ENCODE results near the gene TMEM132D.

Gene TMEM132D

DNA sequence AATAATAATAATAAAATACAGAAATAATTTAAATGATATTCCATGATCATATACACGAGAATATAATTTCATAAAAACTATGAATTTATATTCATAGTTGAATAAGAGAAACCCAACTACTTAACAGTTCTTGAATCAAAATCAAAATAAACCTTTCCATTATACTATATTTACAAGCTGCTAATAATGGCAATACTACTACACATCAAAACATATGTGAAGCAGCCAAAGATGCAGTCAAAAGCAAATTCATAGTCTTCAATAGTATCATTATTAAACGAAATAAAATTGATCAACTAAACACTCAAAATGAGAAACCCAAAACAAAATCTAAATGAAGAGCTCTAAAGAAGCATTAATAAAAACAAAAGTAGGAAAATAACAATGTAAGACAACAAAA lies 197.1 kb downstream of the TMEM132D start:
- Mint-ChIP-seq H3K4me3 (no peak overlapping the region), H3K9me3 (peaks cover 16% of the 10 kb centered on the region), H3K36me3 (no peaks in the 10 kb centered on the region), H3K27ac (no peak overlapping the region), H3K27me3 (no peaks in the 10 kb centered on the region), H3K4me1 (no peaks in the 10 kb centered on the region)
- ATAC-seq (ENCODE audit: low read depth) (no peak), DNase-seq (ENCODE audit: low spot score in 2 of 2) (no peak)

- Mint-ChIP-seq H3K9me3 (peaks cover 14% of the 10 kb centered on the region), H3K4me3 (no peak overlapping the region), H3K36me3 (no peaks in the 10 kb centered on the region), H3K27ac (no peak overlapping the region), H3K27me3 (no peaks in the 10 kb centered on the region), H3K4me1 (no peaks in the 10 kb centered on the region)
- no peak for DNase-seq (ENCODE audit: low spot score in 2 of 2)
- no peak for ATAC-seq (ENCODE audit: low read depth)
Observed at GRCh38 chr12:129704232-129704830, 199.5 kb downstream of the TMEM132D start.

DNA sequence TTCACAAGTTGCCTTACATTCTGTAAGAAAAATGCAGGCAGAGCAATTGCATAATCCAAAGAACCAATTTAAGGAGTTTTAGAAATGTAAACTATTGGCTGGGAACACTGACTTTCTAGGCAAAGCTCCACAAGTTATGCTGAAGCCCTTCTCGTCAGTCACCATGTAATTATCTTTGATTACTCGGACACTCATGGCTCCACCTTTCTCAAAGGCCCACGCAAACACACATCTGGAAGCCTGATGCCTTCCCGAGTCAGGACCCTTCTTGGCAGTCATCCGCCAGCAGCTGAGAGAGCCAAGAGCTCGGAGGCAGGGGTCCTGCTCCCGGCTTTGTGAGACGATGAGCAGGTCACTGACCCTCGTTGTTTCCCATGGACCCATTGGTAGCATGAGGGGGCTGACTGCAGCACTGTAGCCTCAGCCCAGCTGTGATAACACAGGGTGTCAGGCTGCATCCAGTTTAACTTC lies 202.2 kb downstream of the TMEM132D start:
- no peak overlapping the region for H3K27ac Mint-ChIP-seq
- peaks cover 9% of the 10 kb centered on the region for H3K9me3 Mint-ChIP-seq
- DNase-seq (ENCODE audit: low spot score in 2 of 2) (no peak), ATAC-seq (ENCODE audit: low read depth) (no peak)
- H3K4me3 Mint-ChIP-seq = no peak overlapping the region
- H3K27me3 Mint-ChIP-seq = no peaks in the 10 kb centered on the region
- no peaks in the 10 kb centered on the region for H3K36me3 Mint-ChIP-seq
- H3K4me1 Mint-ChIP-seq = no peaks in the 10 kb centered on the region

- H3K27ac Mint-ChIP-seq = no peak overlapping the region
Observed at GRCh38 chr12:129700036-129700435, 203.8 kb downstream of the TMEM132D start.

DNA sequence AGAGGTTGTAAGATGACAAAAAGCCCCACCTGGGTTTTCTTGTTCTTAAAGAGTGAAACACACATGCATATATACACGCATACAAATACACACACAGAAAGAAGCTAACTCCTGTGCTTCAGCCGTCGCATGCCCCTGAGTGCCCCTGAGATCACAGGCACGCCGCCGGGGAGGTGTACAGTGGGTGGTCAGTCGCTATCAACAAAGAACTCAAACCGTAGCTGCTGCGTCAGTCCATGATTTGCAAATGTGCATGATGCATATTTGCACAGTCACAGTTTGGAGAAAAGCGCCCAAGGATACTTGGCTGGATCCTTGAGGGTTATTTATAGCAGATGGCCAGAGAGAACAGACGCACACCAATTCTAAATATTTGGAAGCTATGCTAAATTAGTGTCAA lies 206.9 kb downstream of the TMEM132D start:
- H3K4me1 Mint-ChIP-seq = no peaks in the 10 kb centered on the region
- H3K27ac Mint-ChIP-seq = no peak overlapping the region
- H3K27me3 Mint-ChIP-seq = no peaks in the 10 kb centered on the region
- no peak for DNase-seq (ENCODE audit: low spot score in 2 of 2)
- H3K4me3 Mint-ChIP-seq = no peak overlapping the region
- no peaks in the 10 kb centered on the region for H3K36me3 Mint-ChIP-seq
- H3K9me3 Mint-ChIP-seq = peaks cover 3% of the 10 kb centered on the region
- ATAC-seq (ENCODE audit: low read depth) = no peak

More at GRCh38 chr12:129700036-129700435, 203.8 kb downstream of the TMEM132D start:
- no peaks in the 10 kb centered on the region for H3K36me3 Mint-ChIP-seq
- no peak for ATAC-seq (ENCODE audit: low read depth)
- peaks cover 9% of the 10 kb centered on the region for H3K9me3 Mint-ChIP-seq
- no peaks in the 10 kb centered on the region for H3K27me3 Mint-ChIP-seq
- H3K4me1 Mint-ChIP-seq = no peaks in the 10 kb centered on the region
- no peak overlapping the region for H3K4me3 Mint-ChIP-seq
- DNase-seq (ENCODE audit: low spot score in 2 of 2) = no peak

DNA sequence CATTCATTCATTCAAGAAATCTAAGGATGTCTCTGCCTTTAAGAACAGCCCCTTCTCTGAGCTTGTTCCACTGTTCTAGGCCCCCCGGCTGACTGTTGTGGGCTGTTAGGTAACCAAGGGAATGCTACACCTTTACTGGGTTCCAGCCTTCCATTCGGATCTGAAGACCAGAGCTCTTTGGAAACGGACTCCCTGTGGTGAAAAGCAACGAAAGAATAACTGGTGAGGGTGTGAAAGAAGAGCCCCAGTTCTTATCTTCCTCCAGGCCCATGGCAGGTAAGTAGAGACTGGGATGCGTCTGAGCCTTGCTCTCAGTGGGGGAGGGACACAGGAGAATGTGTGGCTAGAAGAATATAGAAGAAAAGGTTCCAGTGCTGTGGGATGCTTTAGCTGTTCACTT lies 207.4 kb downstream of the TMEM132D start:
- DNase-seq (ENCODE audit: low spot score in 2 of 2) = no peak
- Mint-ChIP-seq H3K27ac (no peak overlapping the region), H3K36me3 (no peaks in the 10 kb centered on the region), H3K9me3 (peaks cover 3% of the 10 kb centered on the region), H3K27me3 (no peaks in the 10 kb centered on the region), H3K4me3 (no peak overlapping the region), H3K4me1 (no peaks in the 10 kb centered on the region)
- no peak for ATAC-seq (ENCODE audit: low read depth)

- ATAC-seq (ENCODE audit: low read depth) (no peak), DNase-seq (ENCODE audit: low spot score in 2 of 2) (no peak)
- no peaks in the 10 kb centered on the region for H3K4me1 Mint-ChIP-seq
- no peak overlapping the region for H3K4me3 Mint-ChIP-seq
- H3K27ac Mint-ChIP-seq = no peak overlapping the region
- no peaks in the 10 kb centered on the region for H3K36me3 Mint-ChIP-seq
- peaks cover 2% of the 10 kb centered on the region for H3K27me3 Mint-ChIP-seq
- peaks cover 2% of the 10 kb centered on the region for H3K9me3 Mint-ChIP-seq
Observed at GRCh38 chr12:129693731-129694130, 210.1 kb downstream of the TMEM132D start.

DNA sequence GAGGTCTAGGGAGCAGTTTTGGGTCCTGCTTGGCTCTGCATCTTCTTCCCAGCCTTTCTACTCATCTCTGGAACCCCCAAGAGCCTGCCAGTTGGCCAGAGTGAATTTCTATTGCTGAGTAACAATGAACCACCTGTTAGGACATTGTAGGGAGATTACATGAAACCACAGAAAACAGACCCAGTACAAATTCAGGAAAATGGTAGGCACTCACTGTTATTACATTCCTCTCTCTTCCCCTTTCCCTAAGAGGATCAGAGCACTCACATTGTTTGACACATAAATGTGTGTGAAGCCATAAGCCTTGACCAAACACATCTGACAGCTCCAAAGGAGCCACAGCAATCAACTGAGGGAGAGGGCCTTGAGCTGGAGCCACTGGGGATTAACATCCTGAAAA lies 216.1 kb downstream of the TMEM132D start:
- Mint-ChIP-seq H3K9me3 (peaks cover 7% of the 10 kb centered on the region), H3K27me3 (peaks cover 2% of the 10 kb centered on the region), H3K4me1 (no peaks in the 10 kb centered on the region), H3K4me3 (no peak overlapping the region), H3K36me3 (peaks cover 1% of the 10 kb centered on the region), H3K27ac (no peak overlapping the region)
- no peak for DNase-seq (ENCODE audit: low spot score in 2 of 2)
- no peak for ATAC-seq (ENCODE audit: low read depth)

DNA sequence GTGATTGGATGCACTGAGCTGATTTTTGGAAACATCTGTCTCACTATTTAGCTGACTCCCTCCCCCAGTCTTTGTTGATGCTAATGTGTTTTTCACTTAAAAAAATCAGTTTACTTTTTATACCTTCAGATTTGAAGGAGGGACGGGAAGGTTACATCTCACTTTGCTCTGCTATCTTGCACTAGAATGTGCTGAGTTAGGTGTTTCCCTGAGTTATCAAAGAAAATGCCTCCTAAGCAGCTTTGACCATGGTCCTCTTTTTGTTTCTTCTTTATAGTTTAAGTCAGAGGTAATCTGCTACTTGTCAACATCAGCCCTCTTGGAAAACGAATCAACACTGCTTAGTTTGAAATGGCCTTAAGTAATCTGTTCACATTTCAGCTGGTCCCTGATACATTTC lies 222.0 kb downstream of the TMEM132D start:
- Mint-ChIP-seq H3K36me3 (peaks cover 1% of the 10 kb centered on the region), H3K4me1 (no peaks in the 10 kb centered on the region), H3K27me3 (no peaks in the 10 kb centered on the region), H3K9me3 (peaks cover 6% of the 10 kb centered on the region), H3K27ac (no peak overlapping the region), H3K4me3 (no peak overlapping the region)
- no peak for DNase-seq (ENCODE audit: low spot score in 2 of 2)
- ATAC-seq (ENCODE audit: low read depth) = no peak

DNA sequence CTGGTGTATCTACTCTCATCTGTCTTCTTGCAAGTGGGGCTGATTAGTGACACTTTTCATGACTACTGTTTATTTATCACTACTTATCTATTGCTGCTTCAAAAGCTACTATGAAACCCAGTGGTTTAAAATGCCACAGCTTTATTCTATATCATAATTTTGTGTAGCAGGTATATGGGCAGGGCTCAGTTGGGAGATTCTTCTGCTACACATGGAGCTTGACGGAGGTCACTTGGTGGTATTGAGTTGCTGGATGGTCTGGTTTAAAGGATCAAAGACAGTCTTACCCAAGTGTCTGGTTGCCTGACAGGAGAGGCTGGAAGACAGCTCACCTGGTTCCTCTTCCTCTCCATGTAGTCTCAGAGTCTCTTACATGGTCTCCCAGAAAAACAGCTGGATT lies 222.7 kb downstream of the TMEM132D start:
- H3K36me3 Mint-ChIP-seq = peaks cover 1% of the 10 kb centered on the region
- DNase-seq (ENCODE audit: low spot score in 2 of 2) = no peak
- no peaks in the 10 kb centered on the region for H3K27me3 Mint-ChIP-seq
- H3K4me1 Mint-ChIP-seq = no peaks in the 10 kb centered on the region
- peaks cover 7% of the 10 kb centered on the region for H3K9me3 Mint-ChIP-seq
- no peak overlapping the region for H3K27ac Mint-ChIP-seq
- no peak for ATAC-seq (ENCODE audit: low read depth)
- H3K4me3 Mint-ChIP-seq = no peak overlapping the region

GRCh38 chr12:129676411-129676810 lies 227.4 kb downstream of the TMEM132D start:
- peaks cover 1% of the 10 kb centered on the region for H3K9me3 Mint-ChIP-seq
- ATAC-seq (ENCODE audit: low read depth) = no peak
- no peaks in the 10 kb centered on the region for H3K27me3 Mint-ChIP-seq
- no peaks in the 10 kb centered on the region for H3K36me3 Mint-ChIP-seq
- no peak overlapping the region for H3K27ac Mint-ChIP-seq
- H3K4me3 Mint-ChIP-seq = no peak overlapping the region
- no peaks in the 10 kb centered on the region for H3K4me1 Mint-ChIP-seq
- DNase-seq (ENCODE audit: low spot score in 2 of 2) = no peak

GRCh38 chr12:129675947-129676346 lies 227.9 kb downstream of the TMEM132D start:
- no peaks in the 10 kb centered on the region for H3K36me3 Mint-ChIP-seq

DNA sequence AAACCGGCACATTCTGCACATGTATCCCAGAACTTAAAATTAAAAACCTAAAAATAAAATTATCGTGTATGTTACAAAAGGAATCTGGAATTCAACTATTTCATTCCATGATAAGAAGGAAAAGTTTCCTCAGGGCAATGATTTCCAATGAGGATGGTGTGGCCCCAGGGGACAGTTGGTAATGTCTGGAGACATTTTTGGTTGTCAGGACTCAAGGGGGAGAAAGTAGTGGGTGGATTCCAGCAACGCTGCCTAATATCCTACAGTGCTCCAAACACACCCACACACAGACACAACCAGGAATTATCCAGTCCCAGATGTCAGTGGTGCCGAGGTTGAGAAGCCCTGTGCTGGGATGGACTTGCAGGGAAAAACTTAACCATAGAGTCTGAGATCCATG lies 228.3 kb downstream of the TMEM132D start:
- Mint-ChIP-seq H3K4me3 (no peak overlapping the region), H3K27me3 (no peaks in the 10 kb centered on the region), H3K36me3 (no peaks in the 10 kb centered on the region), H3K27ac (no peak overlapping the region), H3K4me1 (no peaks in the 10 kb centered on the region), H3K9me3 (peaks cover 1% of the 10 kb centered on the region)
- ATAC-seq (ENCODE audit: low read depth) (no peak), DNase-seq (ENCODE audit: low spot score in 2 of 2) (no peak)

More at GRCh38 chr12:129675947-129676346, 227.9 kb downstream of the TMEM132D start:
- Mint-ChIP-seq H3K4me3 (no peak overlapping the region), H3K27me3 (no peaks in the 10 kb centered on the region), H3K27ac (no peak overlapping the region), H3K4me1 (no peaks in the 10 kb centered on the region), H3K9me3 (peaks cover 1% of the 10 kb centered on the region)
- ATAC-seq (ENCODE audit: low read depth) = no peak
- DNase-seq (ENCODE audit: low spot score in 2 of 2) = no peak

GRCh38 chr12:129673806-129674205 lies 230.0 kb downstream of the TMEM132D start:
- no peaks in the 10 kb centered on the region for H3K4me1 Mint-ChIP-seq
- H3K9me3 Mint-ChIP-seq = peaks cover 1% of the 10 kb centered on the region
- no peak overlapping the region for H3K4me3 Mint-ChIP-seq
- H3K36me3 Mint-ChIP-seq = no peaks in the 10 kb centered on the region
- DNase-seq (ENCODE audit: low spot score in 2 of 2) (no peak), ATAC-seq (ENCODE audit: low read depth) (no peak)
- H3K27me3 Mint-ChIP-seq = no peaks in the 10 kb centered on the region
- H3K27ac Mint-ChIP-seq = no peak overlapping the region

- DNase-seq (ENCODE audit: low spot score in 2 of 2) = no peak
- Mint-ChIP-seq H3K27me3 (no peaks in the 10 kb centered on the region), H3K9me3 (peaks cover 1% of the 10 kb centered on the region)
Observed at GRCh38 chr12:129672110-129672509, 231.7 kb downstream of the TMEM132D start.

More at GRCh38 chr12:129672110-129672509, 231.7 kb downstream of the TMEM132D start:
- Mint-ChIP-seq H3K27ac (no peak overlapping the region), H3K4me3 (no peak overlapping the region), H3K36me3 (no peaks in the 10 kb centered on the region), H3K4me1 (no peaks in the 10 kb centered on the region)
- no peak for ATAC-seq (ENCODE audit: low read depth)

Data from memory B cell (primary cell).